ENCODE results near the gene PPT1. TPM values are rescaled to one million over a fixed set of nuclear protein-coding genes. Genes with fewer than 3 reads are reported as not detected.

PPT1 gene
- polyA plus RNA-seq = 10 to 100 TPM in 2 of 4 donors, 1 to 10 TPM in 2; 5.1 to 71.7 (median 23.0) TPM
- long read RNA-seq, donor 1 = 0 reads
- long read RNA-seq, donor 2, full-length matches to known transcripts = 2 of 2 reads
- long read RNA-seq, donor 2, partial matches to known transcripts = 0 of 2 reads
- long read RNA-seq, donor 2, other reads (novel, unspliced or antisense) = 0 of 2 reads
- long read RNA-seq, donor 3, full-length matches to known transcripts = 9 of 9 reads
- long read RNA-seq, donor 3, partial matches to known transcripts = 0 of 9 reads
- long read RNA-seq, donor 3, other reads (novel, unspliced or antisense) = 0 of 9 reads
- long read RNA-seq, donor 4, full-length matches to known transcripts = 2 of 2 reads
- long read RNA-seq, donor 4, partial matches to known transcripts = 0 of 2 reads
- long read RNA-seq, donor 4, other reads (novel, unspliced or antisense) = 0 of 2 reads
- long read RNA-seq, donor 5, full-length matches to known transcripts = 7 of 7 reads
- long read RNA-seq, donor 5, partial matches to known transcripts = 0 of 7 reads
- long read RNA-seq, donor 5, other reads (novel, unspliced or antisense) = 0 of 7 reads
- long read RNA-seq, donor 6, full-length matches to known transcripts = 15 of 20 reads
- long read RNA-seq, donor 6, partial matches to known transcripts = 5 of 20 reads
- long read RNA-seq, donor 6, other reads (novel, unspliced or antisense) = 0 of 20 reads
- long read RNA-seq, donor 7 = 0 reads
- long read RNA-seq, donor 8, full-length matches to known transcripts = 3 of 3 reads
- long read RNA-seq, donor 8, partial matches to known transcripts = 0 of 3 reads
- long read RNA-seq, donor 8, other reads (novel, unspliced or antisense) = 0 of 3 reads
- long read RNA-seq, donor 9, full-length matches to known transcripts = 4 of 4 reads
- long read RNA-seq, donor 9, partial matches to known transcripts = 0 of 4 reads
- long read RNA-seq, donor 9, other reads (novel, unspliced or antisense) = 0 of 4 reads
- long read RNA-seq, donor 10, full-length matches to known transcripts = 16 of 404 reads
- long read RNA-seq, donor 10, partial matches to known transcripts = 361 of 404 reads
- long read RNA-seq, donor 10, other reads (novel, unspliced or antisense) = 27 of 404 reads

DNA sequence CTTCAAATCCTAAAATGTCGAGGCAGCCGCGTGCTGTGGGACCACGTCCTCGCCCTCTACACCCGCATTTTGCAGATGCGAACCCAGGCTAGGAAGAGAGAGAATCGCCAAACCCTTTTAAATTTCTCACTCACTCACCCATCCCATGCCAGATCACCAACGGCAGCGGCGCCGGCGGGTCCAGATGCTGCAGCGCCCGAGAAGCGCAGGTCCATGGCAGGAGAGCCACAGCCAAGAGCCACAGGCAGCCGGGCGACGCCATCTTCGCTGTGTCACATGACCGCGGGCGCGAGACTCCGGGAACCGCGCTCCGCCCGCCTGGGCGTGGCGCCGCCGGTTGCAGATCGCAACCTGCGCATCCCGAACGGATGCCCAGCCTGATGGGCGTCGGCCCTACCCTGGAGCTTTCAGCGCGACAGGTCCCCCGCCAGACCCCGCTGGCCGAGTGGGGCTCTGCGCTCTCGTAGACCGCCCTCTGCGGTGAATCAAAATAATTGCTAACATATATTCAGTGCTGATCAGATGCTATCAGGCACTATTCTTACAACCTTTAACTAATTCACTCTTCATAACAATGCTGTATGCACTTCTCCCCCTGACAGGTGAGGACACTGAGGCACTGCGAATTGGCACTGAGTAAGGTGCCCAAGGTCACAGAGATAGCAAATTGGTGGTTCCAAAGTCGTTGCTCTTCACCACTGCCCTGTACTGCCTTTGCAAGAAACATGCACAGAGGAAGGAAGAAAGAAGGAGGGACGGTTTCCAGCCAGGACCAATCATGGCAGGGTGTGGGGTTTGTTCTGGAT lies at the start of gene PPT1:
Gene PPT1, minus strand, starts transcription at position 276 of the 806 bp plus-strand sequence. Its CDS starts 14 bp downstream, at position 262.
- peak; percentile 73 to 91 for DNase-seq
- H3K4me3 ChIP-seq (ENCODE audit: low read depth in 1 of 3, low read length in 3 of 3) = peak within 1 kb of the TSS; percentile 62 to 83 (median 63)
- peak within 1 kb of the TSS in 2 of 3 donors; percentile 43 to 62 for H3K27ac ChIP-seq (ENCODE audit: low read depth in 1 of 3, low read length in 2 of 3)
- H3K9me3 ChIP-seq (ENCODE audit: control insufficient read depth in 2 of 2, insufficient read depth in 1 of 2, low read depth in 1 of 2, low read length in 1 of 2) = no peaks in the 10 kb centered on the region
- peaks cover 0 to 5% (median 0%) of the 10 kb centered on the region in 3 donors for H3K27me3 ChIP-seq (ENCODE audit: control insufficient read depth in 3 of 3, insufficient read depth in 3 of 3, low read length in 3 of 3)
- H3K36me3 ChIP-seq (ENCODE audit: control insufficient read depth in 3 of 3, insufficient read depth in 2 of 3, low read depth in 1 of 3, low read length in 3 of 3) = no peaks in the 10 kb centered on the region
- WGBS, 3 donors = 0% methylated on average over 38 to 51 of the region's 51 CpGs
- FAIRE-seq = no peak
- H3K4me1 ChIP-seq (ENCODE audit: control insufficient read depth in 3 of 3, insufficient read depth in 2 of 3, low read depth in 1 of 3, low read length in 2 of 3) = peaks cover 0 to 4% (median 0%) of the 10 kb centered on the region in 3 donors

DNA sequence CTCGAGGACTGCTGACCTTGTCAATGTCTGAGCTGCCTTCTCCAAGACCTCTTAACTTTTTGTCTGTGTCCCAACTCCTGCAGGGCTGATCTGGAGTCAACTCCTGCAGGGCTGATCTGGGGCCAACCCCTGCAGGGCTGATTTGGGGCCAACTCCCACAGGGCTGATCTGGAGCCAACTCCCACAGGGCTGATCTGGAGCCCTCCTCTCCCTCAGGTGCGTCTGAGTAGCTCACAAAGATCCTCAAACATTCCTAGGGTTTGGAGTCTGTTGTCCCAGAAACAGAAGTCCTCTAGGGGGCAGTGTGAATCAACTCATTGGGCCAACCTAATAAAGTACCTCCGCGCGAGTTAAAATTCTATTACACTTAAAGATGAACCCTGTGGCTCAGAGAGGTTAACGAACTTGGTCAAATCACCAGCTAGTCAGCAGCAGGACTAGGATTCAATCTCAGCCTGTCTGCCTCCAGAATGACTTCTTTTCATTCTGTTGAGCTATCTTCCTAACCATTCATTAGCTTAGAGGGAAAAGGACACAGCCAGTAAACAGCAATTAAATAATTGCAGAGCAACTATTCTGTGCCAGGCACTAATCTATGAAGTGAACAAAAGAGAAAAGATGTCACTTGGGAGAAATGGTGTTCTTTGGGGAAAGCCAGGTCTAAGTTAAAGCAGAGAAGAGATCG lies 47.0 kb upstream of the PPT1 start:
- Histone ChIP-seq H3K36me3 (ENCODE audit: control insufficient read depth in 3 of 3, insufficient read depth in 2 of 3, low read depth in 1 of 3, low read length in 3 of 3) (no peaks in the 10 kb centered on the region), H3K27ac (ENCODE audit: low read depth in 1 of 3, low read length in 2 of 3) (no peak overlapping the region), H3K4me3 (ENCODE audit: low read depth in 1 of 3, low read length in 3 of 3) (no peak overlapping the region), H3K9me3 (ENCODE audit: control insufficient read depth in 2 of 2, insufficient read depth in 1 of 2, low read depth in 1 of 2, low read length in 1 of 2) (no peaks in the 10 kb centered on the region), H3K27me3 (ENCODE audit: control insufficient read depth in 3 of 3, insufficient read depth in 3 of 3, low read length in 3 of 3) (peaks cover 0 to 40% (median 0%) of the 10 kb centered on the region in 3 donors), H3K4me1 (ENCODE audit: control insufficient read depth in 3 of 3, insufficient read depth in 2 of 3, low read depth in 1 of 3, low read length in 2 of 3) (no peaks in the 10 kb centered on the region)
- WGBS, 3 donors = 10 to 15% (median 11%) methylated on average over 7 of the region's 7 CpGs
- DNase-seq = peak; percentile 79 to 80
- no peak for FAIRE-seq

DNA sequence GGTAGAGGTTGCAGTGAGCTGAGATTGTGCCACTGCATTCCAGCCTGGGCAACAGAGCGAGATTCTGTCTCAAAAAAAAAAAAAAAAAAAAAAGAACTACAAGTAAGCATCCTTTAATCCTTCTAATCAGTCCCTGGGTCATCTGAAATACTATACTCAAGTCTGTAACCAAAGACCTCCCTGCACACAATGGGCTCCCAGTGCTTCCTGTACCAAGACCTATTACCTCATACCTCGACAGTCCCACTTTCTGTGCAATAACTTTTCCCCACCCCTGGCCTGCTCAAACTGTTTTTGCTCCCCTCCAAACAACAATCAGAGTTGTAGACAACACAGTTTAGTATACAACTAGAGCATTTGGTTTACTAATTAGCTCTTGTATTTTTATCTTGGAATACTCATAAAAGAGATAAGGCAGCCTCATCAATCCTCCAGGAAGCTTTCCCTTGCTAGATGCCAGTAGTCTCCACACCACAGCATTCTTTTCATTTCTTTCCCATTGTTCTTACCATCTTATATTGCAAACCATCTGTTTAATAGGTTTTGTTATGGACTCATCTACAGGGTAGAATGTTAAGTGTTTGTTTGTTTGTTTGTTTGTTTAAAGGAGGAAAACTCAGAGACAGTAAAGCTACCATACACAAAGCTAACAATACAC lies 45.0 kb upstream of the PPT1 start:
- DNase-seq (no peak), FAIRE-seq (no peak)
- H3K9me3 ChIP-seq (ENCODE audit: control insufficient read depth in 2 of 2, insufficient read depth in 1 of 2, low read depth in 1 of 2, low read length in 1 of 2) = no peaks in the 10 kb centered on the region
- H3K27ac ChIP-seq (ENCODE audit: low read depth in 1 of 3, low read length in 2 of 3) = no peak overlapping the region
- H3K27me3 ChIP-seq (ENCODE audit: control insufficient read depth in 3 of 3, insufficient read depth in 3 of 3, low read length in 3 of 3) = peaks cover 0 to 33% (median 0%) of the 10 kb centered on the region in 3 donors
- no peak overlapping the region for H3K4me3 ChIP-seq (ENCODE audit: low read depth in 1 of 3, low read length in 3 of 3)
- H3K36me3 ChIP-seq (ENCODE audit: control insufficient read depth in 3 of 3, insufficient read depth in 2 of 3, low read depth in 1 of 3, low read length in 3 of 3) = no peaks in the 10 kb centered on the region
- no peaks in the 10 kb centered on the region for H3K4me1 ChIP-seq (ENCODE audit: control insufficient read depth in 3 of 3, insufficient read depth in 2 of 3, low read depth in 1 of 3, low read length in 2 of 3)
- WGBS, 3 donors = 30 to 58% (median 52%) methylated on average over 1 to 2 of the region's 2 CpGs

DNA sequence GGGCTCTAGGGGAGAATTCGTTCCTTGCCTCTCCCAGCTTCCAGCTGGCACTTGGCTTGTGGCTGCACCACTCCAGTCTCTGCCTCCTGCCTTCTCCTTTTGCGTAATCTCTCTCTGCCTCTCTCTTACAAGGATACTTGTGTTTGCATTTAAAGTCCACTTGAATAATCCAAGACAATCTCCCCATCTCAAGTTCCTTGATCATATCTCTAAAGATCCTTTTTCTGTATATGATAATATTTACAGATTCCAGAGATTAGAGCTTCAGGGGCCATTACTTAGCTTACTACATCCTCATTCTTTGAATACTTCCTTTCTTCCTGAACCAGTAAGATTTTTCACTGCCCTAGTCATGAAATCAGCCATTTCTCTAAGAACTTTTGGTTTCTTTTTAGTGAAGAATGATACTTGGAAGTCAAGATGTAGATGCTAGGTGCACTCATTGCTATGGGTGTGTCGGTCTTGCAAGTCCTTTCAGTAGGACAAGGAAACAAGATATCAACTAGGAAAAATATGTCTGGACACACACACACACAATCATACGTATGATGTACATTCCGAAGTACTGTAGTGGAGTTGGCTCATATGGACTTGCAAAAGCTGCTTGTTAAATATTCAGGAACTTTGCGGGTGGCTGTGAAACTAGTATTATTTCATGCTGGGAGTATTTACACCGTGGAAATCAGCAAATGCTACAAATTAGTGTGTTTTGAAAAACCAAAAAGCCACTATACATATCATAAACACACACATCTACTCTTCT lies 43.3 kb upstream of the PPT1 start:
- no peak for FAIRE-seq
- no peaks in the 10 kb centered on the region for H3K36me3 ChIP-seq (ENCODE audit: control insufficient read depth in 3 of 3, insufficient read depth in 2 of 3, low read depth in 1 of 3, low read length in 3 of 3)

GRCh38 chr1:40133839-40134238 lies 36.8 kb upstream of the PPT1 start:
- DNase-seq = no peak

More for the DNA sequence above, 43.3 kb upstream of the PPT1 start:
- DNase-seq = peak in 1 of 2 donors; percentile 16
- Histone ChIP-seq H3K27ac (ENCODE audit: low read depth in 1 of 3, low read length in 2 of 3) (no peak overlapping the region), H3K27me3 (ENCODE audit: control insufficient read depth in 3 of 3, insufficient read depth in 3 of 3, low read length in 3 of 3) (peaks cover 0 to 20% (median 0%) of the 10 kb centered on the region in 3 donors), H3K4me3 (ENCODE audit: low read depth in 1 of 3, low read length in 3 of 3) (no peak overlapping the region), H3K4me1 (ENCODE audit: control insufficient read depth in 3 of 3, insufficient read depth in 2 of 3, low read depth in 1 of 3, low read length in 2 of 3) (no peaks in the 10 kb centered on the region), H3K9me3 (ENCODE audit: control insufficient read depth in 2 of 2, insufficient read depth in 1 of 2, low read depth in 1 of 2, low read length in 1 of 2) (no peaks in the 10 kb centered on the region)
- 71 to 76% (median 73%) methylated on average over 7 of the region's 7 CpGs for WGBS, 3 donors

GRCh38 chr1:40133312-40133665 lies 36.2 kb upstream of the PPT1 start:
- Histone ChIP-seq H3K4me3 (ENCODE audit: low read depth in 1 of 3, low read length in 3 of 3) (peak overlapping the region in 1 of 3 donors; percentile 26), H3K4me1 (ENCODE audit: control insufficient read depth in 3 of 3, insufficient read depth in 2 of 3, low read depth in 1 of 3, low read length in 2 of 3) (peaks cover 0 to 7% (median 0%) of the 10 kb centered on the region in 3 donors), H3K27ac (ENCODE audit: low read depth in 1 of 3, low read length in 2 of 3) (no peak overlapping the region), H3K9me3 (ENCODE audit: control insufficient read depth in 2 of 2, insufficient read depth in 1 of 2, low read depth in 1 of 2, low read length in 1 of 2) (no peaks in the 10 kb centered on the region), H3K36me3 (ENCODE audit: control insufficient read depth in 3 of 3, insufficient read depth in 2 of 3, low read depth in 1 of 3, low read length in 3 of 3) (no peaks in the 10 kb centered on the region), H3K27me3 (ENCODE audit: control insufficient read depth in 3 of 3, insufficient read depth in 3 of 3, low read length in 3 of 3) (peaks cover 0 to 33% (median 0%) of the 10 kb centered on the region in 3 donors)
- FAIRE-seq (no peak), DNase-seq (no peak)
- 69 to 75% (median 74%) methylated on average over 21 of the region's 21 CpGs for WGBS, 3 donors

More at GRCh38 chr1:40133839-40134238, 36.8 kb upstream of the PPT1 start:
- H3K9me3 ChIP-seq (ENCODE audit: control insufficient read depth in 2 of 2, insufficient read depth in 1 of 2, low read depth in 1 of 2, low read length in 1 of 2) = no peaks in the 10 kb centered on the region
- no peak for FAIRE-seq
- WGBS, 3 donors = 42 to 58% (median 46%) methylated on average over 2 of the region's 2 CpGs
- no peak overlapping the region for H3K27ac ChIP-seq (ENCODE audit: low read depth in 1 of 3, low read length in 2 of 3)
- H3K4me3 ChIP-seq (ENCODE audit: low read depth in 1 of 3, low read length in 3 of 3) = no peak overlapping the region
- H3K27me3 ChIP-seq (ENCODE audit: control insufficient read depth in 3 of 3, insufficient read depth in 3 of 3, low read length in 3 of 3) = peaks cover 0 to 33% (median 0%) of the 10 kb centered on the region in 3 donors
- H3K4me1 ChIP-seq (ENCODE audit: control insufficient read depth in 3 of 3, insufficient read depth in 2 of 3, low read depth in 1 of 3, low read length in 2 of 3) = peaks cover 0 to 7% (median 0%) of the 10 kb centered on the region in 3 donors
- H3K36me3 ChIP-seq (ENCODE audit: control insufficient read depth in 3 of 3, insufficient read depth in 2 of 3, low read depth in 1 of 3, low read length in 3 of 3) = no peaks in the 10 kb centered on the region

Measured in small intestine (tissue), 16 donors.